K562 (cell line): ENCODE measurements around the gene BPI. TPM values are rescaled to one million over a fixed set of nuclear protein-coding genes. Genes with fewer than 3 reads are reported as not detected.

Source experiments
- MEIS2 ChIP-seq: fragments of 450-650 bp; IDR thresholded peaks from 2 replicates; pipeline ENCODE4 v1.6.1; 2014; ENCODE audit warnings: mild to moderate bottlenecking; ENCODE audit not compliant: partially characterized antibody
- ZNF146 ChIP-seq: IDR thresholded peaks from one replicate; pipeline ENCODE4 v1.6.1; 2018; ENCODE audit warnings: missing compliant biosample characterization; ENCODE audit not compliant: unreplicated experiment
- ZNF75A ChIP-seq: fragments of 450-650 bp; formaldehyde crosslinking; IDR thresholded peaks from 2 replicates; pipeline ENCODE4 v1.4.0; 2020; ENCODE audit warnings: mild to moderate bottlenecking
- polyA plus RNA-seq, 8 experiments: library from polyadenylated mRNA; depleted of rRNA in 4 of 8; stranded (reverse) in 5 of 8; unstranded in 3 of 8; fragments of >200 nt; fragmentation: Nextera tagmentation in 2 of 8; fragmentation: Illumina TruSeq in 1 of 8; extraction: Ambion mirVana in 2 of 8; extraction: Trizol in 1 of 8; gene quantifications; 2 replicates each; pipeline versions ENCODE4 v1.2.1 to v1.2.3, GENCODE V29; 2011 to 2014; ENCODE audit warnings: inconsistent platforms in 1 of 8, missing spikeins in 1 of 8
- total RNA-seq, 7 experiments: library from RNA; depleted of rRNA in 6 of 7; stranded (reverse); fragments of >200 nt in 6 of 7; fragmentation: Illumina TruSeq in 2 of 7; extraction: Trizol in 2 of 7; gene quantifications; 2 replicates each; pipeline versions ENCODE4 v1.2.1 to v1.2.3, GENCODE V29; 2011 to 2021; ENCODE audit warnings: low replicate concordance in 1 of 7
- TF ChIP-seq, protein P1 (sequence below): sonication (generic); formaldehyde crosslinking; IDR thresholded peaks from 2 replicates; pipeline ENCODE4 v1.9.0; 2022; ENCODE audit warnings: mild to moderate bottlenecking, missing genetic modification reagents
- TF ChIP-seq, protein P2 (sequence below): fragments of 250-450 bp; sonication (Bioruptor Pico); IDR thresholded peaks from 2 replicates; pipeline ENCODE4 v1.5.0; 2021; ENCODE audit warnings: mild to moderate bottlenecking, moderate library complexity
- TF ChIP-seq, protein P3 (sequence below): fragments of 250-450 bp; sonication (Bioruptor Pico); IDR thresholded peaks from 2 replicates; pipeline ENCODE4 v1.4.0; 2020; ENCODE audit warnings: borderline replicate concordance
- TF ChIP-seq, protein P4 (sequence below), 2 experiments: IDR thresholded peaks in 1 of 2; conservative IDR thresholded peaks in 1 of 2; 2 replicates each; pipeline ENCODE4 v1.6.1; 2016; ENCODE audit warnings: low read depth in 2 of 2, mild to moderate bottlenecking in 1 of 2, missing compliant biosample characterization in 1 of 2, missing genetic modification characterization in 1 of 2, moderate library complexity in 1 of 2

BPI gene
- total and polyA plus RNA-seq, 9 of the 15 experiments (the other 6 are each of a cell fraction or from before 2014, with no cell fraction given), result not detected

DNA sequence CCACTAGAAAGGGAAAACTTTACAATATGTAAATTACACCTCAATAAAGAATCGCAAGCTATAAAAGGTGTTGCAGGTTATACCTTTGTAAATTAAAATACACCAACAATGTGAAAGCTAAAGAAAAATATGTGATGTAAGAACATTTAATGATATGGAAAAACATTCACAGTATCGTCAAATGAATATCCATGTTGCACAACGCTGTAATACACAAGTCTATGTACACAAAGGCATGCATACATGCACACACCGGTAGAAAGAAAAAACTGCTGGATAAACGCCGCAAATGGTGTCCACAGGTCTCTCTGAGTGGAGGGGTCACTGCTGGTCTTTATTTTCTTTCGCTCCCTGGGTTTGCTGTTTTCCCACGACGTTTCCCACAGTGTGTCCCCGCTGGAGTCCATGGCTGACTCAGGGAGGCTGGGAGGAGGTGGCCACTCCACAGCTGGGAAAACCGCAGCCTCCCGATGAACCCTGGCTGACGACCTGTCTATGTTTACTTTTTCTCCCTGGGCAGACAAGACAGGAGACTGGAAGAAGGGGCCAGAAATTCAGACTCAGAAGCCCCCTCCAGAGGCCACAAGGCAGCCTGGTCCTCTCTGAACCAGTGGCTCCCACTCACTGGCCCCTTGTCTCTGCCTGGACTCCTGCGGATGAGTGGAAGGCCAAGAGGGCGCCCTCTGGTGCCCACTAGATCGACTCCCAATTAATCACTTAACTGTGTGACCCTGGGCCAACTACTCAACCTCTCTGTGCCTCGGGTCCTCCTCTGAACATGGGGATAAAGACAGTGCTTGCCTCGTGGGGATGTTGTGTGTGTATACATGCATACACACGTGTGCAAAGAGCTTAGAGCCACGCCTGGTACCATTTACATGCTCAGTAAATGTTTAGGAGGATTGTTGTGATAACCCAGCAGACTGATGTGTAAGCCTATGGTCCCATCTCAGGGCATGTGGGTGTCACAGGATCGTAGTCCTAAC lies 12.8 kb upstream of the BPI start (continued):
- TF ChIP-seq, protein P1, sequence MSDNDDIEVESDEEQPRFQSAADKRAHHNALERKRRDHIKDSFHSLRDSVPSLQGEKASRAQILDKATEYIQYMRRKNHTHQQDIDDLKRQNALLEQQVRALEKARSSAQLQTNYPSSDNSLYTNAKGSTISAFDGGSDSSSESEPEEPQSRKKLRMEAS (CRISPR knock-in tag), result no peak
- TF ChIP-seq MEIS2 (peak; percentile 11), ZNF146 (CRISPR knock-in tag) (no peak), ZNF75A (peak; percentile 73; the same call in 1 of the 2 replicates)
- TF ChIP-seq, protein P2, sequence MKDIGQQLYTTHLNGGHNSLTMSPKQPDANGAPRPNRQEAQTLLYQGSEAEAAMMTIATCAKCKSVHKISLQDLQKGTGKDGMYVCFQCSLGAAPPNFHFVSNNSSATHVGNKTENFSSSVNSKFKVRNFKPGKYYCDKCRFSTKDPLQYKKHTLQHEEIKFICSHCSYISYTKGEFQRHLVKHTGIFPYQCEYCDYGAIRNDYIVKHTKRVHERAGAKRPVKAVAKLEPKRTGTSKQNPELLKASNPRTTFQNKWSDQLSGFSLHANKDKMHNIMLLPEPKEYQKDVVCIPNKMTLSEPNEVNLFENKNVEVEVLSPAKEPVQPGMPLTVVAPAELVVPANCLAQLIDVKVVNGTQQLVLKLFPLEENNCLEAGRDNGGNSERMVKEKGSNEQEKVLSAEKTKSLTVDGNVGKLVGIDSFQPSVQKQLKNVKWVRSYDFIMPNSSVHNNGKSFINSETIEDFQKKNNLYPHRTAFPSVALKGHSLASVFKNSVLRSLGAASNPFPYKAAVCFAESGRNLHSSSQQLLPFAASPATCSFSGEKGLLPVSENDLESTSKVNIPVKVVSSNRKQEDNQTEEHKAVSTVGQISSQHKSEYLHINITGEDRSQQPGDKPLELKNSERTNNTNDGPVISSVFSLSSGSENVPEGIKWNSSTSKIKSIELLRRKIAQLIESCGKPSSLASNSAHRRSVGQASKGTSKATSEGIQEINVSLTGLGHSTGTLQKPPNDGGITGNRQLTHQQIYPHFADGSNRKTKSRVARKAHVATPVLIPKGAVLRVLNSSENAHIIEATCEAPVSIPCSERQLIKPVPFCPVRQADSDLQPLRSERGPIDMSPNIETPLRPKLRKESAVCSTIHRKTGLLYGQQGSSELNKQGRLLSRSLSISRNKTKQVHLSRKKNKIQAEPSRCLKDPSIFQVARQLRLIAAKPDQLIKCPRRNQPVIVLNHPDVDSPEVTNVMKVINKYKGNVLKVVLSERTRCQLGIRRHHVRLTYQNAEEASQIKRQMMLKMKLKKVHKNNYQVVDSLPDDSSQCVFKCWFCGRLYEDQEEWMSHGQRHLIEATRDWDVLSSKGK, result no peak
- TF ChIP-seq, protein P3, sequence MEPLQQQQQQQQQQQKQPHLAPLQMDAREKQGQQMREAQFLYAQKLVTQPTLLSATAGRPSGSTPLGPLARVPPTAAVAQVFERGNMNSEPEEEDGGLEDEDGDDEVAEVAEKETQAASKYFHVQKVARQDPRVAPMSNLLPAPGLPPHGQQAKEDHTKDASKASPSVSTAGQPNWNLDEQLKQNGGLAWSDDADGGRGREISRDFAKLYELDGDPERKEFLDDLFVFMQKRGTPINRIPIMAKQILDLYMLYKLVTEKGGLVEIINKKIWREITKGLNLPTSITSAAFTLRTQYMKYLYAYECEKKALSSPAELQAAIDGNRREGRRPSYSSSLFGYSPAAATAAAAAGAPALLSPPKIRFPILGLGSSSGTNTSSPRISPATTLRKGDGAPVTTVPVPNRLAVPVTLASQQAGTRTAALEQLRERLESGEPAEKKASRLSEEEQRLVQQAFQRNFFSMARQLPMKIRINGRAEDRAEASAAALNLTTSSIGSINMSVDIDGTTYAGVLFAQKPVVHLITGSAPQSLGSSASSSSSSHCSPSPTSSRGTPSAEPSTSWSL (CRISPR knock-in tag), result no peak
- TF ChIP-seq, protein P4, sequence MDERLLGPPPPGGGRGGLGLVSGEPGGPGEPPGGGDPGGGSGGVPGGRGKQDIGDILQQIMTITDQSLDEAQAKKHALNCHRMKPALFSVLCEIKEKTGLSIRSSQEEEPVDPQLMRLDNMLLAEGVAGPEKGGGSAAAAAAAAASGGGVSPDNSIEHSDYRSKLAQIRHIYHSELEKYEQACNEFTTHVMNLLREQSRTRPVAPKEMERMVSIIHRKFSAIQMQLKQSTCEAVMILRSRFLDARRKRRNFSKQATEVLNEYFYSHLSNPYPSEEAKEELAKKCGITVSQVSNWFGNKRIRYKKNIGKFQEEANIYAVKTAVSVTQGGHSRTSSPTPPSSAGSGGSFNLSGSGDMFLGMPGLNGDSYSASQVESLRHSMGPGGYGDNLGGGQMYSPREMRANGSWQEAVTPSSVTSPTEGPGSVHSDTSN (CRISPR knock-in tag; IDR thresholded peaks at IDR 0.05; ENCODE audit: low read depth), result no peak
- TF ChIP-seq, protein P4 (tag; conservative IDR thresholded peaks at IDR 0.05; ENCODE audit: low read depth), result no peak
